Measurements from ENCODE around the gene NEK6.

Gene NEK6

GRCh38 chr9:124373851-124374250 is 116.1 kb downstream of the NEK6 start:
- DNase-seq (ENCODE audit: low read depth, low spot score), result no peak

DNA sequence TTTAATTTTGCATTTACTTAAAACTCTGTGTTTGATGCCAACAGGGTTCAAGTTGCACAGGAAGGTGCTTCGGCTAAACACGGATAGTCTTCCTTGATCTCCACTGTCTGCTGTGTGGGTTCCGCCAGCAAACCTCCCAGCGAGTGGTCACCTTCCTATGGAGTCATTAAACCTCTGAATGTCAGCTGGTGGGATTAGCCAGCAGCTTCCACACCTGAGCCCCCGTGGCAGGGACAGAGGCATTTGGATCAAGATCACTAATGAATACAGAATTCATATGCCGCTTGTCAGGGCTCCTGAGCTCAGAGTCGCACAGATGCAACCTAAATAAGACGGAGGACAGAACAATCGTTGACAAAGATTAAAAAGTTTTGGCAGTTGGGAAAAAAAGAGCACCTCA is 118.0 kb downstream of the NEK6 start:
- no peak for DNase-seq (ENCODE audit: low read depth, low spot score)

GRCh38 chr9:124376329-124376728 is 118.6 kb downstream of the NEK6 start:
- no peak for DNase-seq (ENCODE audit: low read depth, low spot score)

- no peak for DNase-seq (ENCODE audit: low read depth, low spot score)
Measured at GRCh38 chr9:124377551-124378406, 120.0 kb downstream of the NEK6 start.

DNA sequence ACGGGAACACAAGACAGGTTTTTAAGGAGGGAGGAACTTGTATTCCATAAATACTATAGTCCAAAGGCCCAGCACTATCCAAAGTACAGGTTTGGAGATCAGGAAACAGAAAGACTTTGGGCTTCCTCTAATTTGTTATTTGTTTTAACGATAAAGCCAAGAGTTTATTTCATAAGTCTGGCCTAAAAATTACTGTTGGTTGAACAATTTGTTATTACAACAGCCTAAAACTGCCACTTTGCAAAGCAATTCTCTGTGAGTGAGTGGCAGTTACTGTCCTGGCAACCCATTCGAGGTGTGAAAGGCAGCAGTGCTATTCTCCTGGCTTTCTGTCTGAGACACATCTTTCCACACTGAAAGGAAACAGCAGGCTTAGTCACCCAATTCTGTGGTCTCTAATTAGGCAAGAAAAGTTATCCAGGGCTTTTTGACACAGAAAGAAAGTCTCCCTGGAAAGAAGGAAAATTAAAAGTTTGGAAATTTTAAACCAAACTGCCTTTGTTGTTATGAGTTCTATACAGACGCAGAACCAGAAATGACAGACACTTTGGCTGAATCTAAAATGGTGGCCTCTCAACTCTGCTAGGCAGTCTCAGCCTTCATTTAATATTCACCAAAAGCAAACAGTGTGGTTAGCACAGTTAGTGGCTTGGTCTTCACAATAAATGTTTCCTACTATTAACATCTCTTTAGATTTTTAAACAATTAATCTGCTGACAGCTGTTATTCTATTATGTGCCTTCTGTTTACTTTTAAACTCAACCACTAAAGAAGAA is 123.6 kb downstream of the NEK6 start:
- no peak for DNase-seq (ENCODE audit: low read depth, low spot score)

DNA sequence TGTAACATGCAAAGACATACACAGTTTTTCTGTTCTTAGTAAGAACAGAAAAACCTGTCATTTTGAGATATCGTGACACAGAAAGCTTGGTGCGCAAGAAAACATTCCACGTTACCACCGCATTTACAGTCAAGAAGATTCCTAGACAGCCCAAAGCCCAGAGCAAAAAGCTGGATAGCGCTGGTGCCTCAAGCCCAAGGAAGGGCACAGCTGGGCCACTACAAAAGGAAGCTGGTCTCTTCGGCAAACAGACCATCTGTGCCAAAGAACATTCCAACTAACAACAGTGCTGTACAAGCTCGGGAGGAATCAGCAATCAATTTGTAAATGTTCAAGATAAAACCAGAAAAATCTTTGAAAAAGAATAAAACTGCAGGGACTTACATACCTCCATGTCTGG is 126.5 kb downstream of the NEK6 start:
- DNase-seq (ENCODE audit: low read depth, low spot score), result no peak

- no peak for DNase-seq (ENCODE audit: low read depth, low spot score)
Measured at GRCh38 chr9:124384846-124385245, 127.1 kb downstream of the NEK6 start.

DNA sequence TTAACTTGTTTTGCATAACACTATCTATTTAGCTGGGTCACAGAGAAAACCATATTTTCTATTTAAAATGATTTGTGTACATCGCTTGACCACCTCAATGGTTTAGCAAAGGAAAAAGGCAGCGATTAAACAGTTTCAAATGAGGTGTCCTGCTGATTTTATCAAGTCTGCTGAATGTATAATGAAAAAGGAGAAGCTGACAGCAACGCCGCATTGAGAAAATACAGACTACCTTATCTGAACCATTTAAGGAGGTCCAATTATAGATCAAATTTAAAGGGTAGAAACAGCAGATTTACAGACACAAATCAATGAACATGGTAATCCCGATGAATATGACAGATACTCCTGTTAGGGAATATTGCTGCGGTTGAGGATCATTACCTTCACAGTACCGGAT is 127.9 kb downstream of the NEK6 start:
- DNase-seq (ENCODE audit: low read depth, low spot score), result no peak

DNA sequence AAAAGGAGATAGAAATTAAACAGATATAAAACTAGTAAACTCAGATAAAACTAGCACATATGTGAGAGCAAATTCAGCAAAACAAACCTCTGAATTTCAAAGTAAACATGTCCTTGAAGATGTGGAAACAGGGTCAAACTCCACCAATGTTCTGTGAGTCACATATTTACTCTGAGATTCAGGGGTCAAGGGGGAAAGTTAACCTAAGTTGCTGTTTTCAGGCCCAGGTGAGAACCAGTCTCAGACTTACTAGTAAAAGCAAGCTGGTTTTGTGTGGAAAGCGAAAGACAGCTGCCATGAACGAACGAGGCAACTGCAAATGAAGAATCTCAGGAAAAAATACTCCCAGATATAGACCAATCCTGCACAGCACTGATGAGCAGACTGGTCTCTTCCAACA is 128.5 kb downstream of the NEK6 start:
- DNase-seq (ENCODE audit: low read depth, low spot score), result no peak

DNA sequence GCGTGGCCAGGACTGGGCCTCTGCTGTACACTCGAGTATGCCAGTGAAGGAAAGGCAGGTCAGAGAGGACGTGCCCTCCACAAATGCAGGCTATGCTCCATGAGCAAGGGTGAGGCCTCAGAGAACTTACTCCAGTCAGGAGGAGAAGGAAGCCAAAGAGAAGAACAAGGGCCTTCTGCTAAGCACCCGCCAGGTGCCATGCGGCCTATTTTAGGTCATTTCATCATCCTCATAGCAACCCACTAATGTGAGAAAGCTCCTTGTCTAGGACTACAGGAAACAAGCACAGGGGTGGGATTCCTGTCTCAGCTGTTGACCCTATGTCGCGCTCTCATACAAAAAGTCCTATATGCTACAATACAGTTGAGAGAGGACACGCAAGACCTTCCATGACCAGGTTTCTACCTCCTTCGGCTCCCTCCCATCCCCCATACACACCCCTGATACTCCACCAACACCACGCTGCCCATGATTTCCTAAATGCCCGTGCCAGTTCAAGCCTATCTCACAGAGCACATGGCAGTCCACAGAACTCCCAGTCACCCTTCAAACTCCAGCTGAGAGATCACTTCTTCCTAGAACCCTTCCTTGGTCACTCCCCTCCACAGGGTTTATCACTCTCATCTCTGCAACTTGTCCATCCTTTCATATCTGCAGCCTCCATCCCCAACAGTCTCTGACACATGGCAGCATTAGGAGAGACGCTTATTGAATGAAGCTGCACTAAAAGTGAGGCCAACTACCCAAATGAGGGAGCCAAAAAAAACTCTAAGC is 130.7 kb downstream of the NEK6 start:
- DNase-seq (ENCODE audit: low read depth, low spot score), result no peak

GRCh38 chr9:124389146-124389939 is 131.6 kb downstream of the NEK6 start:
- no peak for DNase-seq (ENCODE audit: low read depth, low spot score)

GRCh38 chr9:124390794-124391658 is 133.3 kb downstream of the NEK6 start:
- DNase-seq (ENCODE audit: low read depth, low spot score), result peak; percentile 20

DNA sequence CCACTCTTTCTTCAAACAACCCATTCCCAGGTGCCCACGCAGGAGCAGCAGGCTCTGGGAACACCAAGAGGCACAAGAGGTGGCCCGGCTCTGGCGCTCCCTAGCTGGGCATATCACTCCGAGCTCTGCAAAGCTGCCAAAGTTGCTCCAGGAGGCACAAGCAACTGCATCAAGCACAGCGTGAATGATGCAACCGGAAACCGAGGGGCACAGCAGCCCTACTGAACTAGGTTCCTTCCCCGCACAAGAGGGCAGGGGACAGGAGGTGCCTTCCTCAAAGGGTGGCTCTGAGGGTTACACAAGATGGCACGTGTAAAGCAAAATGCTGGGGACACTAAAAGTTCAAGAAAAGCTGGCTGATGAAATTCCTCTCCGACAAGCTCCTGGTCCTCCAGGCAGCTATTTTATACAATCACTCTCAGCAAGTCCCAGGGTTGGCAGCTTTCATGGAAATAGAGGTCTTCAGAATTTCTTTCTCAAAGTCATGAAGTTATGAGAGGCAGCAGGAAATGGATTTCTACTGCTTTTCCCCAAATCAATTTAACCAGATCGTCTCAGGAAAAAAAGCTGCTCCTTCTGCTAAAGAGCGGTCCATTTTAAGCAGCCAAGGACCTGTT is 134.6 kb downstream of the NEK6 start:
- DNase-seq (ENCODE audit: low read depth, low spot score), result no peak

DNA sequence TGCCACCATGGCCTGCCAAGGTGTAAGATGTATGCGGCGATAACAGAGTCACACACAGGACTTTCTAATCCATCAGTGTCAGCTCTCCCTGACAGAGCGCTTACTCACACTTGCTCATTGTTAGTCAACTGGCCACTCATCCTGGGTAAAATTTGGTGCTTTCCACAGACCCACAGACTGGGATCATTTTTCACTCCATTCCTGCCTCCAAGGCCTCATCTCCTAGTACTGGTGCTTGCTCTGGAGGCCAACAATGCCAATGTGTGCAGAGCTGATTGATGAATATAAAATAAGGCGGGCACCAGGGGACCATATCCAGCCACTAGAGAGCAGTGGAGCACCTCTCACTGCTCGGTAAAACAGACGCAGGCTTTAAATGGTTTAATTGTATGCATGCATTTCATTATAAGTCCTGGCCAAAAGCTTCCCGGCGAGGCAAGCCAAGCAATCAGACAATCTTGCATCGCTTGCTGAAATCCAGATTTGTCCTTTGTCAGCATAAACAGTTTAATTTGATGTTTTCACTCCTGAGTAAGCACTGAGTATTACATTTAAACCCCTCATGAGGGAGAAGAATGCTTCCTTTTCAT is 135.2 kb downstream of the NEK6 start:
- peak; percentile 66 for DNase-seq (ENCODE audit: low read depth, low spot score)

GRCh38 chr9:124394167-124394566 is 136.4 kb downstream of the NEK6 start:
- DNase-seq (ENCODE audit: low read depth, low spot score), result no peak

DNA sequence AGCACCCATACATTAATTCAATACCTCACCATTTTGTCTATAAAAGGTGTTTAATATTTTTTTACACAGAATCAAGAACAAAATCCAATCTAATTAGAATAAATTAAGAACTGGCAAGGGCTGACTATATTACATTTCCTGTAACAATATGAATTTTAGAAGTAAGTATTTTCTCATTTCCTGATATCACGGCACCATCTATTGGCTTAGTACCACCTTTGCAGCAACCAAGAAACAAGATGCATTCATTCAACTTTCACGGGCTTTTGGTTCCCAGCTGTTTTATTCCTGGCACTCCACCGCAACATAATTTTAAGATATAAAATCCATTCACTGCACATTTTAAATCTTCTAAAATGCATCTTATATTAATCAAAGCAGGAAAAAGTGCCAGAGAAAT is 136.8 kb downstream of the NEK6 start:
- DNase-seq (ENCODE audit: low read depth, low spot score), result no peak

DNA sequence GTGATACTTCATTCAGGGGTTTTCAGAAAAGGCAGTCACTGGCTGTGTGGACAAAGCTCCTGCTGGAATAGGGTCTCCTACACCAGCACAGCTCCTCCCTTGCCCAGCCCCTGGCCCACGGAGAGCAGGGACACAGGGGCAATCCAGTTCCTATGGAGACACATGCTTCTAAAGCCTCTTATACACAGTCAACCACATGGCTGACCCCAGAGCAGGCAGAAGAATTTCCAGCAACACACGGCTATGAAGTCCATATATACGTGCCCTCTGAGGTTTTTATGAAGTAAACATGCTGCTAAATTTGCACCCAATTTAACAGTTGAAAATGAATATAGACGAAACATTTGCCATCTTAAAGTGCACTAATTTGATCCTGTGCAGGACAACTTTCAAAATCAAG is 138.1 kb downstream of the NEK6 start:
- no peak for DNase-seq (ENCODE audit: low read depth, low spot score)

DNA sequence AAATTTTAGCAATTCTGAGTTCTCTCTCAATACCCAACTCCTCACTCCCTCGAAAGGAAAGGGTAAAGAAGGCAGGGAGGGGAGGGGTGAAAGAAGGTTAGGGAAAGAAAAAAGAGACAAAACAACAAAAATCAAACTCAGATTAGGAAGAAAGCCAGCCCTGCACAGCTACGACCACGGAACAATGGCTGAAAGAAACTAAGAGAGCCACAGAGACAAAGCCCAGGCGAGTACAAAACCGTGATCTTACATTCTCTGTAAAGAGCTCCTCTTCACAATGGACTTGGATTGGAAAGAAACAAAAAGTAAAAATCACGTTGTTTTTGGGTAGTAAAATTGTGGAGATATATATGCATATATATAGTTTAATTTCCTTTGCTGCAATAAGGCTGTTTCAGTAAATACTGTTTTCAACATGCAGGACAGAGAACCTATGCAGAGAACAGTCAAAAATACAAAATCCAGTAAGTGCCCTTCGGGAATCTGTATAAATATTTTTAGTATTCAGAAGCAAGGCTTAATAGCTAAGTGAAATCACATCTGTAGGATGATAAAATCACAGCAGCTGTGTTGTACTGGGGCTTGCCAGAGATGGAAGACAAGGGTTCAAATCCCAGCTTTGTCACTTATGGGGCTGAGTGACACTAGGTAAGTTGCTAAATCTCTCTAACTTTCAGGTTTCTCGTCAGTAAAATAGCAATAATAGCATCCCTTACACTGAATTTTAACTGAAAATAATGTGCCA is 140.6 kb downstream of the NEK6 start:
- no peak for DNase-seq (ENCODE audit: low read depth, low spot score)

Measured in ELF-1 (cell line).